Activated T-cell treated with anti-CD3 and anti-CD28 coated beads, Interleukin-2, amount 50 U/mL, for 72 hours (primary cell): ENCODE data around the gene CDHR1. TPM values are rescaled to one million over a fixed set of nuclear protein-coding genes. Genes with fewer than 3 reads are reported as not detected.
A peak's percentile ranks its signal among the peaks of the same experiment; 100 is the strongest.
"Not testable (repeated sequence)": the region's sequence is repeated elsewhere in the genome, so short reads cannot be mapped to it uniquely, and the experiment has no call there.

Experiments used
- ATAC-seq, 2 donors: fragments of 150-1000 bp; cut with Tn5 transposase; replicated peaks in 1 of 2; 2 replicates each; pipeline ENCODE4 v1.10.0; 2021; ENCODE audit warnings: moderate library complexity in 2 of 2, mild to moderate bottlenecking in 1 of 2
- DNase-seq, 2 donors: peaks; one replicate each; pipeline ENCODE4 v3.0.0; 2021 to 2022; ENCODE audit warnings: mixed read lengths in 1 of 2
- H3K27ac Mint-ChIP-seq: one replicate; pipeline ENCODE4 v1.8.0; 2022; ENCODE audit warnings: mild to moderate bottlenecking, moderate library complexity, mixed read lengths
- H3K27me3 Mint-ChIP-seq: one replicate; pipeline ENCODE4 v1.8.0; 2022; ENCODE audit warnings: low read depth, mixed read lengths
- H3K36me3 Mint-ChIP-seq, 2 donors: one replicate each; pipeline ENCODE4 v1.8.0; 2022; ENCODE audit warnings: mixed read lengths in 2 of 2, mild to moderate bottlenecking in 1 of 2; ENCODE audit not compliant: insufficient read depth in 2 of 2
- H3K4me1 Mint-ChIP-seq: one replicate; pipeline ENCODE4 v1.8.0; 2022; ENCODE audit warnings: low read depth, mixed read lengths
- H3K4me3 Mint-ChIP-seq, 2 donors: one replicate each; pipeline ENCODE4 v1.8.0; 2022; ENCODE audit warnings: mild to moderate bottlenecking in 2 of 2, mixed read lengths in 2 of 2, moderate library complexity in 2 of 2
- H3K9me3 Mint-ChIP-seq, 2 donors: one replicate each; pipeline ENCODE4 v1.8.0; 2022; ENCODE audit warnings: mixed read lengths in 2 of 2
- total RNA-seq, 2 donors: library from RNA; stranded (reverse); gene quantifications; one replicate each; pipeline ENCODE4 v1.2.3, GENCODE V29; 2022

Gene CDHR1
- total RNA-seq, 2 donors from 2014 or later, result 0.36 to 2.2 TPM

GRCh38 chr10:84164442-84164841 lies 29.9 kb upstream of the CDHR1 start:
- H3K9me3 Mint-ChIP-seq, result no peaks in the 10 kb centered on the region
- H3K36me3 Mint-ChIP-seq, result no peaks in the 10 kb centered on the region
- H3K27me3 Mint-ChIP-seq, result peaks cover 5% of the 10 kb centered on the region
- ATAC-seq, result no peak
- DNase-seq, result no peak
- no peak overlapping the region for H3K4me3 Mint-ChIP-seq
- H3K27ac Mint-ChIP-seq, result no peak overlapping the region
- no peaks in the 10 kb centered on the region for H3K4me1 Mint-ChIP-seq

DNA sequence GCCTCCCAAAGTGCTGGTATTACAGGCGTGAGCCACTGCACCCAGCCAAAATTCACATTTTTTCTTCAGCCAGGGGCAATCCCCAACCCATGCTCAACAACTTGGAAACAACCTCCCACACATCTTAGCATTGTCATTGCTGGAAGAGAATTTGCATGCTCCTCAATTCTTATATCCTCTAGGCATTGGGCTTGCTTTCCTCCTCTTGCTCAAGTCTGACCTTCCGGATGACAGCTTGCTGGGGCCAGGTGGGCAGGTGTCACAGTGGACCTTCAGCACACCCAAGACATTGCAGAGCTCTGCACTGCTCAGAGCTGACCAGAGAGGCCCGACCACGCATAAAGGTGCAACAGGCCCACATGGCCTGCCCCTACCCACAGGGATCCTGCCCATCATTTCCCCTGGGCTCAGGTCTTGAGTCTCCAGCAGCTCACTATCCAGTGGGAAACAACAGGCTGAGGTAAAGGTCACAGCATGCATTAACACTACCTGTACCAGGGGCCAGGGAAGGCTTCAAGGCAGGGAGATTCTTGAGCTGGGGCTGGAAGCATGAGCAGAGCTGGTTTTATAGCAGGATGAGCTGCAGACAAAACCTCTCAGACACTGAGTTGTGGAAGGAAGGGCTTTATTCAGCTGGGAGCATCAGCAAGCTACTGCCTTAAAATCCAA lies 27.6 kb upstream of the CDHR1 start:
- Mint-ChIP-seq H3K9me3 (no peaks in the 10 kb centered on the region), H3K4me1 (no peaks in the 10 kb centered on the region), H3K4me3 (no peak overlapping the region), H3K27ac (no peak overlapping the region), H3K27me3 (peaks cover 5% of the 10 kb centered on the region), H3K36me3 (no peaks in the 10 kb centered on the region)
- DNase-seq (no peak), ATAC-seq (peak in 1 of 2 donors; percentile 27)

DNA sequence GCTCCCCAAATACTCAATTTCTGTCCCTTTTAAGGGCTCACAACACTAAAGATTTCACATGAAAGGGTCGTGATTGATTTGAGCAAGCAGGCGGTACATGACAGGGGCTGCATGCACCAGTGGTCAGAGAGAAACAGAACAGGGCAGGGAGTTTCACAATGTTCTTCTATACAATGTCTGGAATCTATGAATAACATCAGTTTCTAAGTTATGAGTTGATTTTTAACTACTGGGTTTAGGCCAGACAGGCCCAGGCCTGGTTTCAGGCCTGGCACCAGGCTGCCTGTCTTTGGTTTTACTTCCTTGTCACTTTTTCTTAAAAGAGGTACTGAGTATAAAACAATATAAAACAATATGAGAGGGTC lies 27.1 kb upstream of the CDHR1 start:
- not testable (repeated sequence) for H3K4me1 Mint-ChIP-seq, DNase-seq, ATAC-seq, H3K9me3 Mint-ChIP-seq, H3K36me3 Mint-ChIP-seq, H3K4me3 Mint-ChIP-seq, H3K27me3 Mint-ChIP-seq, H3K27ac Mint-ChIP-seq

GRCh38 chr10:84168382-84168781 lies 26.0 kb upstream of the CDHR1 start:
- H3K9me3 Mint-ChIP-seq, H3K36me3 Mint-ChIP-seq, DNase-seq, H3K27ac Mint-ChIP-seq, H3K27me3 Mint-ChIP-seq, H3K4me1 Mint-ChIP-seq, H3K4me3 Mint-ChIP-seq, ATAC-seq: not testable (repeated sequence)

- H3K4me3 Mint-ChIP-seq, H3K27me3 Mint-ChIP-seq, DNase-seq, H3K36me3 Mint-ChIP-seq, ATAC-seq, H3K4me1 Mint-ChIP-seq, H3K9me3 Mint-ChIP-seq, H3K27ac Mint-ChIP-seq: not testable (repeated sequence)
These were observed 23.1 kb upstream of the CDHR1 start for GRCh38 chr10:84171237-84171636.

GRCh38 chr10:84171700-84172466 lies 22.5 kb upstream of the CDHR1 start:
- not testable (repeated sequence) for H3K27ac Mint-ChIP-seq, DNase-seq, H3K4me3 Mint-ChIP-seq, H3K9me3 Mint-ChIP-seq, H3K36me3 Mint-ChIP-seq, ATAC-seq, H3K27me3 Mint-ChIP-seq
- peaks cover 11% of the 10 kb centered on the region for H3K4me1 Mint-ChIP-seq

- Mint-ChIP-seq H3K36me3 (no peaks in the 10 kb centered on the region), H3K9me3 (no peaks in the 10 kb centered on the region), H3K27me3 (no peaks in the 10 kb centered on the region), H3K4me3 (no peak overlapping the region), H3K4me1 (peaks cover 12% of the 10 kb centered on the region), H3K27ac (no peak overlapping the region)
- no peak for ATAC-seq
- no peak for DNase-seq
These were observed 21.6 kb upstream of the CDHR1 start for GRCh38 chr10:84172467-84173356.

DNA sequence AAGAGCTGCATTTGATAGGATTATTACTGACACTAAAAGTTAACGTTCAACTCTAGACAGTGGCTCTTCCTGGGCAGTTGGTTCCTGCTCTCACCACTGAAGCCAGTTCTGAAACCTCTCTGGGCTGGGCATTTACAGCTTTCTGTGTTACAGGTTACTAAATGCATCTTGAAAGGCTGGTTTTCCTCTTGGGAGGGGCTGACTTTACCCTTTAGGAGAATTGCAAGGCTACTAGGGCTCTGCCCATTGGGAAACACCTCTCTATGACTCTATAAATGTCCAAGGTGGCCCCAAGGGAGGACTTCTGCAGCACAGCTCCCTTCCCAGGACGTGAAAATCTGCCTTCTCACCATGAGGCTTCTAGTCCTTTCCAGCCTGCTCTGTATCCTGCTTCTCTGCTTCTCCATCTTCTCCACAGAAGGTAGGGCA lies 20.8 kb upstream of the CDHR1 start, which contains the start of gene GPR15LG:
TSS of gene GPR15LG (plus strand) at position 301 of the 429 bp plus-strand sequence. CDS start at position 352, 51 bp downstream.
- H3K4me1 Mint-ChIP-seq, result peaks cover 12% of the 10 kb centered on the region
- no peaks in the 10 kb centered on the region for H3K36me3 Mint-ChIP-seq
- ATAC-seq, result no peak
- no peak within 1 kb of the TSS for H3K27ac Mint-ChIP-seq
- H3K27me3 Mint-ChIP-seq, result no peaks in the 10 kb centered on the region
- no peak for DNase-seq
- no peaks in the 10 kb centered on the region for H3K9me3 Mint-ChIP-seq
- no peak within 1 kb of the TSS for H3K4me3 Mint-ChIP-seq

GRCh38 chr10:84175436-84175835 lies 18.9 kb upstream of the CDHR1 start:
- Mint-ChIP-seq H3K4me3 (no peak overlapping the region), H3K9me3 (no peaks in the 10 kb centered on the region), H3K27ac (no peak overlapping the region), H3K4me1 (peaks cover 12% of the 10 kb centered on the region), H3K27me3 (no peaks in the 10 kb centered on the region), H3K36me3 (no peaks in the 10 kb centered on the region)
- ATAC-seq (no peak), DNase-seq (no peak)

GRCh38 chr10:84176351-84176750 lies 18.0 kb upstream of the CDHR1 start:
- H3K4me1 Mint-ChIP-seq, result peaks cover 12% of the 10 kb centered on the region

DNA sequence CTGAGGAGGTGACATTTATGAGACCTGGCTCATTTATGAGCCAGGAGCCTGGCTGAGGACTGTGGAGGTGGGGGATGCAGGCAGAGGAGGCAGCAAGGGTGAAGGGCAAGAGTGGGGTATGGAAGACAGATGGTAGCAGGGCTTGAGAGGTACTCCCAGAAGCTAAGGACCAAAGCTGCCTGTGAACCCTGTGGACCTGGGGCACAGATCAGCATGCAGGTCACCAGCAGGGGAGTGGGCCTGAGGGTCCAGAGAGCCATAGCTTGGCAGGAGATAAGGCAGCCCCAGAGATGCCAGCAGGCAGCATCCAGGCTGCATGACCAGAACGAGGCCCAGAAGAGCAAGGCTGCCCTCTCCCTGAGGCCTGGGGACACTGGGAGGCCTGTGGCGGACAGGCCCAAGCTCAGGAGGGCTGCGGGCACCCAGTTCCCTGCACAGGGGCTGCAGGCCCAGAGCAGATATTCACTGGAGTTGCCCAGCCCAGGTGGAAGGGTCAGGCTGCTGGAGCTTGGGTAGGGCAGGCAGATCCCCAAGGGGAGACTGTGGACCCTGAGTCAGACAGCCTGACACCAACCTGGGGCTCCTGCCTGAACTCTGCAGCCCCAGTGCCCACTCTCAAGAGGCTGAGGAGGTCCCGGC lies 17.4 kb upstream of the CDHR1 start:
- Mint-ChIP-seq H3K36me3 (no peaks in the 10 kb centered on the region), H3K4me3 (no peak overlapping the region), H3K4me1 (peaks cover 12% of the 10 kb centered on the region), H3K9me3 (no peaks in the 10 kb centered on the region), H3K27ac (no peak overlapping the region), H3K27me3 (no peaks in the 10 kb centered on the region)
- no peak for DNase-seq
- ATAC-seq, result peak in 1 of 2 donors; percentile 3

More at GRCh38 chr10:84176351-84176750, 18.0 kb upstream of the CDHR1 start:
- no peaks in the 10 kb centered on the region for H3K9me3 Mint-ChIP-seq
- no peak overlapping the region for H3K4me3 Mint-ChIP-seq
- ATAC-seq (no peak), DNase-seq (no peak)
- H3K36me3 Mint-ChIP-seq, result no peaks in the 10 kb centered on the region
- H3K27ac Mint-ChIP-seq, result no peak overlapping the region
- H3K27me3 Mint-ChIP-seq, result no peaks in the 10 kb centered on the region

GRCh38 chr10:84177541-84178141 lies 16.7 kb upstream of the CDHR1 start:
- H3K9me3 Mint-ChIP-seq, result no peaks in the 10 kb centered on the region
- no peak overlapping the region for H3K27ac Mint-ChIP-seq
- no peak overlapping the region for H3K4me3 Mint-ChIP-seq
- H3K36me3 Mint-ChIP-seq, result no peaks in the 10 kb centered on the region
- no peaks in the 10 kb centered on the region for H3K27me3 Mint-ChIP-seq
- H3K4me1 Mint-ChIP-seq, result peaks cover 12% of the 10 kb centered on the region
- DNase-seq, result peak; percentile 23 to 30
- peak; percentile 58 to 77 for ATAC-seq
